Psoas muscle (tissue), 8 donors: ENCODE data around the gene PKD1. TPM values are rescaled to one million over a fixed set of nuclear protein-coding genes. Genes with fewer than 3 reads are reported as not detected.
"Not testable (repeated sequence)": the region's sequence is repeated elsewhere in the genome, so short reads cannot be mapped to it uniquely, and the experiment has no call there.

ENCODE experiments used
- ATAC-seq, 4 donors: fragments of 200-7000 bp; cut with Tn5 transposase; one replicate each; pipeline ENCODE4 v1.9.1; 2020; ENCODE audit warnings: moderate library complexity in 3 of 4, mild to moderate bottlenecking in 2 of 4
- DNase-seq, 2 donors: peaks; one replicate each; pipeline ENCODE4 v3.0.0-alpha.2; 2020
- H3K27ac ChIP-seq: fragments of 200-600 bp; one replicate; pipeline ENCODE4 v1.8.0; 2022
- H3K27me3 ChIP-seq, 3 donors: fragments of 200-600 bp in 1 of 3; one replicate each; pipeline versions ENCODE4 v1.6.1 to v1.8.0; 2013 to 2022; ENCODE audit warnings: low read length in 2 of 3, mild to moderate bottlenecking in 2 of 3, moderate library complexity in 1 of 3; ENCODE audit not compliant: insufficient read depth in 3 of 3
- H3K36me3 ChIP-seq, 2 donors: fragments of 200-600 bp in 1 of 2; one replicate each; pipeline versions ENCODE4 v1.6.1 to v1.8.0; 2013 to 2022; ENCODE audit warnings: low read depth in 1 of 2, mild to moderate bottlenecking in 1 of 2, moderate library complexity in 1 of 2; ENCODE audit not compliant: insufficient read depth in 1 of 2
- H3K4me1 ChIP-seq: fragments of 200-600 bp; one replicate; pipeline ENCODE4 v1.8.0; 2022
- H3K4me3 ChIP-seq: fragments of 200-600 bp; one replicate; pipeline ENCODE4 v1.8.0; 2022; ENCODE audit warnings: mild to moderate bottlenecking
- H3K9me3 ChIP-seq: fragments of 200-600 bp; one replicate; pipeline ENCODE4 v1.8.0; 2022
- WGBS, 3 donors: extraction: QIAGEN DNeasy Blood & Tissue Kit; methylation state at CpG; one replicate each; pipeline versions ENCODE4 v1.1.6 to v1.1.7; 2013; 5-methylcytosine and 5-hydroxymethylcytosine counted together
- intact Hi-C, 2 donors: fragments of 100-400 bp; cut with DNase I; formaldehyde crosslinking; loops; one replicate each; pipeline versions ENCODE4 v1.11.0 to v1.14.2; 2022
- polyA plus RNA-seq, 3 donors: library from polyadenylated mRNA; stranded (reverse); fragments of 200-250 nt; gene quantifications; one replicate each; pipeline ENCODE4 v1.2.3, GENCODE V29; 2013
- total RNA-seq, 4 donors: library from RNA; stranded (reverse); fragmentation: NEBNext Ultra II Directional in 2 of 4; extraction: Animal tissue kit (Norgen Biotek cat#: 25700) in 2 of 4; gene quantifications; one replicate each; pipeline versions ENCODE4 v1.2.1 to v1.2.4, GENCODE V29; 2021 to 2023
- TF ChIP-seq, protein P1 (sequence below): fragments of 200-600 bp; IDR thresholded peaks from one replicate; pipeline ENCODE4 v1.8.0; 2022; ENCODE audit warnings: antibody characterized with exemption
- donor health status: healthy with polysubstance abuse.
- donor health status: DM: no; HTN: no; CAD: no; lungs with moderate emphysema.
- donor health status: Bipolar disorder and iron deficiency.
- donor health status: healthy.
- donor health status: DM: yes; HTN: yes; CAD: no.
- donor health status: DM: no; HTN: no; CAD: no.
- donor health status: DM: no; HTN: no; CAD: no.
- donor health status: DM: yes; HTN: yes; CAD: no.

The PKD1 gene
- total and polyA plus RNA-seq, 7 donors: 33.9 to 123 (median 74.1) TPM

DNA sequence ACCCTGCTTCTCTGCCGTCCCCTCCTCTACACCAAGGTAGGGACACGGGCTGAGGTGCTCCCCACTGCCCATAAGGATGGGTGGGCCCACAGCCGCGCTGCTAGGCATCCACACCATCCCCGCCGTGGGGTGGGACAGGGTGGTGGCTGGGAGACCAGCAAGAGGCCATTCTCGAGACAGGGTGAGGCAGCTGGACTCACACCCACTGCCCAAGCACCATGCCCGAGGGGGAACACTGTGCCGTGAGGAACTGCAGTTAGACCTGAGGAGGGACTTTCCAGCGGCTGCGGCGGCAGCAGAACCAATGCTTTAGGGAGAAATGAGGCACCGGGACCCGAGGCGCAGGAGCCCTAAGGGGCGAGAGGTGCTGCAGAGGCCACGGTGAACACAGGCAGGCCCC, 13.3 kb downstream of the PKD1 start:
- 39 to 63% (median 45%) methylated on average over 11 to 17 of the region's 17 CpGs for WGBS, 3 donors
- H3K4me1 ChIP-seq: peaks cover 57% of the 10 kb centered on the region
- intact Hi-C loops: no loop called here
- TF ChIP-seq, protein P1, sequence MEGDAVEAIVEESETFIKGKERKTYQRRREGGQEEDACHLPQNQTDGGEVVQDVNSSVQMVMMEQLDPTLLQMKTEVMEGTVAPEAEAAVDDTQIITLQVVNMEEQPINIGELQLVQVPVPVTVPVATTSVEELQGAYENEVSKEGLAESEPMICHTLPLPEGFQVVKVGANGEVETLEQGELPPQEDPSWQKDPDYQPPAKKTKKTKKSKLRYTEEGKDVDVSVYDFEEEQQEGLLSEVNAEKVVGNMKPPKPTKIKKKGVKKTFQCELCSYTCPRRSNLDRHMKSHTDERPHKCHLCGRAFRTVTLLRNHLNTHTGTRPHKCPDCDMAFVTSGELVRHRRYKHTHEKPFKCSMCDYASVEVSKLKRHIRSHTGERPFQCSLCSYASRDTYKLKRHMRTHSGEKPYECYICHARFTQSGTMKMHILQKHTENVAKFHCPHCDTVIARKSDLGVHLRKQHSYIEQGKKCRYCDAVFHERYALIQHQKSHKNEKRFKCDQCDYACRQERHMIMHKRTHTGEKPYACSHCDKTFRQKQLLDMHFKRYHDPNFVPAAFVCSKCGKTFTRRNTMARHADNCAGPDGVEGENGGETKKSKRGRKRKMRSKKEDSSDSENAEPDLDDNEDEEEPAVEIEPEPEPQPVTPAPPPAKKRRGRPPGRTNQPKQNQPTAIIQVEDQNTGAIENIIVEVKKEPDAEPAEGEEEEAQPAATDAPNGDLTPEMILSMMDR: no peak
- peak overlapping the region; percentile 99 for H3K27ac ChIP-seq
- H3K9me3 ChIP-seq: no peaks in the 10 kb centered on the region
- ATAC-seq (no peak), DNase-seq (no peak)
- H3K4me3 ChIP-seq: peak overlapping the region; percentile 46
- H3K36me3 ChIP-seq: no peaks in the 10 kb centered on the region
- H3K27me3 ChIP-seq: no peaks in the 10 kb centered on the region

DNA sequence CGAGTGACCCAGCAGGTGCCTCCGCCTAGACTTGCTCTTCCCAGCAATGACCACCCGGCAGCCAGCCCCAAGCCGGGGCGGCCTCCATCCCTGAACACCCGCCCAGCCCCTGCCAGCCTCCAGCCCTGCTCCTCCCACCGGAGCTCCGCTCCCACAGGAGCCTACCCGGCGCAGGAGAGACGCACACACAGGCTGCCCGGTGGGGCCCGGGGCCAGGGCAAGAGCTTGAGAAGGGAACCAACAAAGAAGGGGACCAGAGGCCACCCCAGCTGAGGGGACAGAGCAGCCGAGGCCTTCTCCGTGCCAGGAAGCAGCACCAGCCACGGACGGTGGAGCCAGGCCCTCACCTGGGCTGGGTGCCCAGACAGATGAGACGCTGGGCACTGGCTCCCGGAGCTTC, 13.8 kb downstream of the PKD1 start:
- Histone ChIP-seq H3K4me1 (peaks cover 52% of the 10 kb centered on the region), H3K27ac (peak overlapping the region; percentile 99), H3K36me3 (no peaks in the 10 kb centered on the region), H3K9me3 (no peaks in the 10 kb centered on the region), H3K4me3 (peak overlapping the region; percentile 46), H3K27me3 (no peaks in the 10 kb centered on the region)
- DNase-seq (peak; percentile 59 to 86), ATAC-seq (peak; percentile 49 to 64 (median 60))
- intact Hi-C loops: loop anchor here in 1 of 2 donors (2.0 kb wide), 1 partner anchor 19 kb away; no protein-coding TSS in a partner anchor
- TF ChIP-seq, protein P1: no peak
- 15 to 21% (median 16%) methylated on average over 15 to 19 of the region's 19 CpGs for WGBS, 3 donors

DNA sequence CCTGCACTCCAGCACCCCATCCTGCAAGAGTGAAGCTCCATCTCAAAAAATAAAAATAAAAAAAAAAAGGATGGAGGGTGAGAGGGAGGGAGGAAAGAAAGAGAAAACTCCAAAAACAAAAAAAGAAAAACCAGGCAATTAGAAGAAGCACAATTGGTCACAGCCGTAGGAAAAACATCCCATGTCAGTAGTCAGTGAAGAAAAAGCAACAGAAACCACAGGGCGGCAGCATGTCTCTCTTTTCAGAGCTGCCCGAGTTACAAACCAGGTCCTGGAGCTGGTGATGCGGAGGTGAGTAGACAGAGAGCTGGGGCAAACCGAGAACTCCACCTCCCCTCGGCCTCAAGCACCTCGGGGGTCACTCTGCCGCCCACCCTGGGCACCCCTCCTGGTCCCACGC, 14.4 kb downstream of the PKD1 start:
- Histone ChIP-seq H3K4me3 (peak overlapping the region; percentile 46), H3K4me1 (peaks cover 47% of the 10 kb centered on the region), H3K27ac (peak overlapping the region; percentile 99)
- not testable (repeated sequence) for H3K27me3 ChIP-seq, H3K9me3 ChIP-seq, H3K36me3 ChIP-seq
- intact Hi-C loops: loop anchor here in 1 of 2 donors (2.0 kb wide), 1 partner anchor 19 kb away; no protein-coding TSS in a partner anchor
- 17 to 41% (median 24%) methylated on average over 5 to 9 of the region's 9 CpGs for WGBS, 3 donors
- ATAC-seq (peak; percentile 30 to 54 (median 46)), DNase-seq (peak; percentile 58 to 75)
- TF ChIP-seq, protein P1: peak; percentile 42

DNA sequence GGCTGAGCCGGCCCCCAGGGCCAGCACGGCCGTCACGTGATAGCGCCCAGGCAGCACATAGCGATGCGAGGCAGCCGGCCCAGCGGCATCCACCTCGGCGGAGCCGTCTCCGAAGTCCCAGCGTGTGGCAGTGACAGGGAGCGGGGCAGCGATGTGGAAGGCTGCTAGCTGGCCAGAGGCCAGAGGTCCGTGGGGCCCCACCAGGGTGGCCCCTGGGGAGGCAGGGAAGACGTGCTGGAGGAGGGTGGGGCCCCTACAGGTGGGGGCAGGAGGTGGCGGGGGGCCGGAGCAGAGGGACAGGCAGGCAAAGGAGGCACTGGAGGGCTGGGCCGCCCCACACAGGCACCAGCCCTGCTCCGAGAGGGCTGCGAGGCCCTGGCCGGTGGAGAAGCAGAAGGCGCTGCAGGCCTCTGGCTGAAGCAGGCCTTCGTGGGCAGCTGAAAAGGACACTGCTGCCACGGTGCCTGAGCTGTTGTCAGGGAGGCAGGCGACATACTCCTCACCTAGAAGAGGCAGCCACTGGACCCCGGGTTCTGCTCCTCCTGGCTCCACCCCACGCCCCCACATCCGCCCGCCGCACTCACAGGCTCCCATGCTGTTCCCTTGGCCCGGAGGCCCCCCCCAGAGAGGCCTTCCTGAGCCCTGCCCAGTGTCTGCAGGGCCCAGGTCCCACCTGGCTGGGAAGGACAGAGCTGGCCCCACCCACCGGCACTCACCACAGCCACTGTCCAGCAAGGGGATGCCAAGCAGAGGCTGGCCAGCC, 17.6 kb downstream of the PKD1 start:
- H3K4me3 ChIP-seq, H3K27me3 ChIP-seq, DNase-seq, intact Hi-C loops, ATAC-seq, H3K9me3 ChIP-seq: not testable (repeated sequence)
- 51 to 81% (median 62%) methylated on average over 13 to 31 of the region's 35 CpGs for WGBS, 3 donors
- Histone ChIP-seq H3K27ac (peak overlapping the region; percentile 36), H3K4me1 (peaks cover 23% of the 10 kb centered on the region), H3K36me3 (peaks cover 0 to 17% of the 10 kb centered on the region in 2 donors)

DNA sequence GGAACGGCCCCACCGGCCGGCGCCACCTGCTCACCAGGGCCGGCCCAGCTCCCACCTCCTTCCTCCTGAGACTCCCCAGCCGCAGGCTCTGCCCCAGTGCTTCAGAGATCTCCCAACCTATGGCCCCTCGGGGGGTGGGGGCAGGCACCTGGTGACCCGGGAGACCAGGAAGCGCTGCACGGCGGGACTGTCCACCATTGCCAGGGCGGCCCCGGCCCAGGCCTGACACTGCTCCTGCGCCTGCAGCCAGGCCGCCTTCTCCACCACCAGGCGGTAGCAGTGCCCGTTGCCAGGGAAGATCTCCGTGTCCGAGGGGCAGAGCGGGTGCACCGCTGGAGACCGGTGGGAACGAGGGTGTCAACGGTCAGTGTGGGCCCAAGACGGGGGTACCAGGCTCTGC, 18.4 kb downstream of the PKD1 start:
- H3K27ac ChIP-seq: not testable (repeated sequence)

DNA sequence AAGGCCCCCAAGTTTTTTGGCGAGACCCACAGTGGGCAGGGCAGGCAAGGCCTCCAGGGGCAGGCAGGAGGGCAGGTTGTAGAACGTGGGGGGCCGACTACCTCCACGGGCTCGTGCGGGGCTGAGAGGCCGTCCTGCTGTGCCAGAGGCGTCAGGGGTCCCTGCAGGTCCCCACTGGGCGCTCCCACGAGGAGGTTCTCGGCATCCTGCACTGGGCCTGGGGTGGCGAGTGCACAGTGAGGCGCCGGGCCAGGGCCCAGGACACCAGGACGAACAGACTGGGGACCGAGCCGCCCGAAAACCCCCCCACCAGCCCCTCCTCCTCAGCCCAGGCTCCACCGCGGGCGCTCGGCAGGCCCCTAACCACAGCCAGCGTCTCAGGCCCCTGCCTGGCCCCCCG, 19.3 kb downstream of the PKD1 start:
- H3K4me1 ChIP-seq, intact Hi-C loops, H3K27ac ChIP-seq, H3K27me3 ChIP-seq, H3K4me3 ChIP-seq, ATAC-seq, H3K9me3 ChIP-seq, DNase-seq: not testable (repeated sequence)
- WGBS, 3 donors: 78 to 86% (median 83%) methylated on average over 13 to 24 of the region's 24 CpGs
- peaks cover 0 to 27% of the 10 kb centered on the region in 2 donors for H3K36me3 ChIP-seq

More for the DNA sequence above, 18.4 kb downstream of the PKD1 start:
- Histone ChIP-seq H3K36me3 (peaks cover 0 to 22% of the 10 kb centered on the region in 2 donors), H3K4me1 (peaks cover 17% of the 10 kb centered on the region)
- ATAC-seq, DNase-seq, H3K4me3 ChIP-seq, H3K9me3 ChIP-seq, intact Hi-C loops, H3K27me3 ChIP-seq: not testable (repeated sequence)
- 82 to 95% (median 88%) methylated on average over 12 to 24 of the region's 25 CpGs for WGBS, 3 donors
